Thyroid gland (tissue), 4 donors: ENCODE measurements around the gene CHCHD10. TPM values are rescaled to one million over a fixed set of nuclear protein-coding genes. Genes with fewer than 3 reads are reported as not detected.
A peak's percentile ranks its signal among the peaks of the same experiment; 100 is the strongest.

ENCODE experiments used
- DNase-seq, 2 donors: peaks; one replicate each; pipeline ENCODE4 v3.0.0-alpha.2; 2019
- H3K27ac ChIP-seq, 3 donors: fragments of 200-600 bp; sonication (generic); 1 replicate in 2 of 3; 2 replicates in 1 of 3; pipeline ENCODE4 v1.5.1; 2016 to 2019; ENCODE audit warnings: mild to moderate bottlenecking in 1 of 3, moderate library complexity in 1 of 3
- H3K27me3 ChIP-seq: fragments of 200-600 bp; sonication (generic); one replicate; pipeline ENCODE4 v1.5.1; 2019
- H3K36me3 ChIP-seq, 2 donors: fragments of 200-600 bp; sonication (generic); one replicate each; pipeline ENCODE4 v1.5.1; 2016 to 2019
- H3K4me1 ChIP-seq, 2 donors: fragments of 200-600 bp; sonication (generic); one replicate each; pipeline ENCODE4 v1.5.1; 2017 to 2019
- H3K4me3 ChIP-seq, 3 donors: fragments of 200-600 bp; sonication (generic); replicated peaks in 1 of 3; 1 replicate in 2 of 3; 2 replicates in 1 of 3; pipeline ENCODE4 v1.5.1; 2016; ENCODE audit warnings: mild to moderate bottlenecking in 1 of 3
- H3K9me3 ChIP-seq: fragments of 200-600 bp; sonication (generic); one replicate; pipeline ENCODE4 v1.5.1; 2017
- CTCF ChIP-seq, 6 experiments: fragments of 200-600 bp in 3 of 6; fragments of 450-650 bp in 3 of 6; sonication (generic) in 3 of 6; IDR thresholded peaks; one replicate each; pipeline ENCODE4 v1.5.1; 2016 to 2019; ENCODE audit warnings: antibody characterized with exemption in 6 of 6, mild to moderate bottlenecking in 2 of 6, inconsistent platforms in 1 of 6, moderate library complexity in 1 of 6
- POLR2A ChIP-seq, 2 donors: fragments of 450-650 bp; IDR thresholded peaks; one replicate each; pipeline ENCODE4 v1.6.1; 2017; ENCODE audit warnings: antibody characterized with exemption in 2 of 2, mild to moderate bottlenecking in 2 of 2, moderate library complexity in 1 of 2
- WGBS, 2 donors: methylation state at CpG; one replicate each; pipeline ENCODE4 v1.1.5; 2017; 5-methylcytosine and 5-hydroxymethylcytosine counted together
- intact Hi-C: fragments of 100-400 bp; cut with DNase I; formaldehyde crosslinking; loops from one replicate; pipeline ENCODE4 v1.15.1; 2023
- total RNA-seq, 4 donors: library from RNA; depleted of rRNA; stranded (reverse); fragments of >200 nt; gene quantifications; one replicate each; pipeline ENCODE4 v1.2.3, GENCODE V29; 2016

The CHCHD10 gene
- total RNA-seq, 4 donors from 2014 or later, result 9.4 to 154 (median 47.0) TPM

GRCh38 chr22:23812378-23812777 lies 44.6 kb upstream of the CHCHD10 start:
- Histone ChIP-seq H3K4me1 (no peaks in the 10 kb centered on the region), H3K36me3 (peaks cover 10 to 21% of the 10 kb centered on the region in 2 donors), H3K27me3 (no peaks in the 10 kb centered on the region), H3K4me3 (no peak overlapping the region), H3K9me3 (no peaks in the 10 kb centered on the region), H3K27ac (no peak overlapping the region)
- no peak for TF ChIP-seq CTCF (IDR thresholded peaks at IDR 0.05)
- no peak for TF ChIP-seq POLR2A (IDR thresholded peaks at IDR 0.05)
- DNase-seq, result no peak
- 95 to 98% methylated on average over 4 of the region's 4 CpGs for WGBS, 2 donors
- intact Hi-C loops, result no loop called here

GRCh38 chr22:23806837-23807236 lies 39.1 kb upstream of the CHCHD10 start:
- Histone ChIP-seq H3K27ac (no peak overlapping the region), H3K4me1 (no peaks in the 10 kb centered on the region), H3K9me3 (no peaks in the 10 kb centered on the region), H3K4me3 (no peak overlapping the region), H3K27me3 (no peaks in the 10 kb centered on the region), H3K36me3 (peaks cover 44 to 55% of the 10 kb centered on the region in 2 donors)
- DNase-seq, result no peak
- TF ChIP-seq POLR2A (IDR thresholded peaks at IDR 0.05) (no peak), CTCF (IDR thresholded peaks at IDR 0.05) (no peak)
- intact Hi-C loops, result no loop called here
- WGBS, 2 donors, result 100% methylated on average over 1 of the region's 1 CpG

- 82 to 88% methylated on average over 12 of the region's 12 CpGs for whole genome bisulfite sequencing, 2 donors
These were observed 37.1 kb upstream of the CHCHD10 start for GRCh38 chr22:23804781-23805291.

GRCh38 chr22:23803001-23803819 lies 35.4 kb upstream of the CHCHD10 start:
- TF ChIP-seq CTCF (IDR thresholded peaks at IDR 0.05) (no peak), POLR2A (IDR thresholded peaks at IDR 0.05) (no peak)
- Histone ChIP-seq H3K27ac (no peak overlapping the region), H3K9me3 (no peaks in the 10 kb centered on the region), H3K4me3 (no peak overlapping the region), H3K36me3 (peaks cover 66 to 70% of the 10 kb centered on the region in 2 donors), H3K27me3 (no peaks in the 10 kb centered on the region), H3K4me1 (peaks cover 0 to 9% of the 10 kb centered on the region in 2 donors)
- intact Hi-C loops, result no loop called here
- WGBS, 2 donors, result 82 to 90% methylated on average over 7 to 9 of the region's 21 CpGs
- no peak for DNase-seq

More at GRCh38 chr22:23804781-23805291, 37.1 kb upstream of the CHCHD10 start:
- Histone ChIP-seq H3K4me3 (no peak overlapping the region), H3K36me3 (peaks cover 64 to 66% of the 10 kb centered on the region in 2 donors), H3K27me3 (no peaks in the 10 kb centered on the region), H3K27ac (no peak overlapping the region), H3K9me3 (no peaks in the 10 kb centered on the region), H3K4me1 (peaks cover 0 to 9% of the 10 kb centered on the region in 2 donors)
- DNase-seq, result no peak
- intact Hi-C loops, result no loop called here
- TF ChIP-seq POLR2A (IDR thresholded peaks at IDR 0.05) (no peak), CTCF (IDR thresholded peaks at IDR 0.05) (no peak)

- Histone ChIP-seq H3K4me1 (peaks cover 0 to 9% of the 10 kb centered on the region in 2 donors), H3K4me3 (no peak overlapping the region), H3K27ac (peak overlapping the region in 1 of 3 donors; percentile 56), H3K27me3 (no peaks in the 10 kb centered on the region), H3K9me3 (no peaks in the 10 kb centered on the region), H3K36me3 (peaks cover 64 to 76% of the 10 kb centered on the region in 2 donors)
- WGBS, 2 donors, result 95 to 96% methylated on average over 8 of the region's 8 CpGs
- TF ChIP-seq POLR2A (IDR thresholded peaks at IDR 0.05) (no peak), CTCF (IDR thresholded peaks at IDR 0.05) (no peak)
- no peak for DNase-seq
- intact Hi-C loops, result no loop called here
These were observed 34.2 kb upstream of the CHCHD10 start for GRCh38 chr22:23801886-23802377.
